ENCODE results near the gene PCK2.

- no peak for TF ChIP-seq CTCF (IDR thresholded peaks at IDR 0.05; ENCODE audit: extremely low read depth in 1 of 2, insufficient read depth in 1 of 2, low read depth in 1 of 2, low read length in 2 of 2)
- TF ChIP-seq POLR2A (IDR thresholded peaks at IDR 0.05; ENCODE audit: low read depth, low read length) = no peak
- TF ChIP-seq POLR2AphosphoS5 (IDR thresholded peaks at IDR 0.05; ENCODE audit: insufficient read depth, low read depth, low read length) = no peak
- no peak for TF ChIP-seq EZH2 (IDR thresholded peaks at IDR 0.05; ENCODE audit: borderline replicate concordance, low read depth, low read length, severe bottlenecking)
- no peak for TF ChIP-seq FOS (IDR thresholded peaks at IDR 0.05; ENCODE audit: borderline replicate concordance, insufficient read depth, low read length)
- TF ChIP-seq JUN (IDR thresholded peaks at IDR 0.05; ENCODE audit: borderline replicate concordance, insufficient read depth, insufficient read length, low read depth) = no peak
- no peak for TF ChIP-seq MAX (IDR thresholded peaks at IDR 0.05; ENCODE audit: insufficient read depth, insufficient read length)
Observed at GRCh38 chr14:24115422-24116127, 21.5 kb downstream of the PCK2 start.
